HUDEP-2 (cell line): ENCODE results near the gene TMPRSS6.
"Not testable (repeated sequence)": the region's sequence is repeated elsewhere in the genome, so short reads cannot be mapped to it uniquely, and the experiment has no call there.

Experiments used
- DNase-seq, 76 experiments: peaks; one replicate each; lab custom pipeline; 2025; ENCODE audit not compliant: unreplicated experiment in 76 of 76; lab: John Stamatoyannopoulos, UW

Gene TMPRSS6

GRCh38 chr22:37090920-37091695, 18.4 kb downstream of the TMPRSS6 start:
- no peak for DNase-seq

- no peak for DNase-seq
These were observed 20.1 kb downstream of the TMPRSS6 start for GRCh38 chr22:37089434-37089833.

DNA sequence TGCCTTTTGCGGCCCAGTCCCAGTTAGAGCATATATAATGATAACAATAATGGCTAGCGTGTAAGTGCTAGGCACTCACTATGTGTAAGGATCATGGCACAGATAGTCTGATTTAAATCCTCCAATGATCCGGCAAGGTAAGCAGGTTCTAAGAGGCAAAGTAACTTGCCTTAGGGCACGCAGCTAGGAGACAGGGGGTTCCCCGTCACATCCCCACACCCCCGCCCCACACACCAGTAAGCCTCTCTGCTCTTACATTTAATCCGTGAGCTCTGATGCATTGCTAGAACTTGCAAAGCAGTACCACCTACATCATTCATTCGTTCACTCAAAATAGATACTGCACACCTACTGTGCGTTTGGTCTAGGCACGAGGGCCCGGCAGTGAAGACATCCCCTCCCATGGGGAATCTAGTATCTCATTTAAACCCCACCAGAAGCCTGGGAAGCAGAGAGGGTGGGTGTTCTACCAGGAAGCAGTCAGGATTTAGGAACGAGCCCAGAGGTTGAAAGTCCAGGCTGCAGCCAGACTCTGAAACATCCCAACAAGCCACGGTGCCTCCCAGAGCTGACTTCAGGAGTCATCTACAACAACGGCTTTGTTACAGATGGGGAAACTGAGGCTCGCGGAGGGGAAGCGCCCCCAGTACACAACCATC, 20.6 kb downstream of the TMPRSS6 start:
- DNase-seq = no peak

- peak in 59 of 76 experiments; percentile 4 to 83 (median 38) for DNase-seq
These were observed 21.4 kb downstream of the TMPRSS6 start for GRCh38 chr22:37088108-37088605.

DNA sequence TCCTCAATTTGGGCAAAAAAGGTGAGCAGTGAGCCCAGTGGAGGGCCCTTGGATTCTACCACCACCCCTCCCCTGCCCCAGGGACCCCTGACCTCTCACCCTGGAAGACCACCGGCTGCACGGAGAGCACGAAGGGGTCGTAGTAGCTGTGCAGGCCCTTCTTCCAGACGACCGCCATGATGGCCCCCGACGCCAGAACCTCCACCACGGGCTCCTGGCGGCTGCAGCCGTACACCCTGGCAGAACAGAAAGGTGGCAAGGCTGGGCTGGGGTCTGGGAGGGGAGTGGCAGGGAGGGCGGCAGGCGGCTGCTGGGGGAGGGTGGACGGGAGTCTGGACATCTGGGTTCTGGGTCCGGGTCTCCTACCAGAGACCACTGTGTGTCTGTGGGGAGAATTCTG, 23.3 kb downstream of the TMPRSS6 start:
- no peak for DNase-seq

DNA sequence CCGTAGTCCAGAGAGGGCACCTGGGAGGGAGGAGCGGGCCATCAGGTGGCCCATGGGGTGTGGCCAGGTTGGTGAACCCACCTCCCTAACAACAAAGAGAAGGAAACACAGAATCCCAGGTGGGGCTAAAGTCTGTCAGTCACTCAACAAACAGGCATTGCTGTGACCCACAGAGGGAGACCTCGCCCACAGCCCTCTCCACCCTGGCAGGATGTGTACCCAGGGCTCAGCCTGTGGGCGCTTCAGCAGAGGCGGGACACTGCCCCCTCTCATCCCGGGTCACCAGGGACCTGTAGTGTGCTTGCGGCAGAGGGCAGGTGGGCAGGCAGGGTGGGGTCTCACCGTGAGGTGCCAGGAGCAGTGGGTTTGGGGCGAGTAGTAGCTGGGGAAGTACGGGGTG, 25.1 kb downstream of the TMPRSS6 start:
- DNase-seq = no peak

DNA sequence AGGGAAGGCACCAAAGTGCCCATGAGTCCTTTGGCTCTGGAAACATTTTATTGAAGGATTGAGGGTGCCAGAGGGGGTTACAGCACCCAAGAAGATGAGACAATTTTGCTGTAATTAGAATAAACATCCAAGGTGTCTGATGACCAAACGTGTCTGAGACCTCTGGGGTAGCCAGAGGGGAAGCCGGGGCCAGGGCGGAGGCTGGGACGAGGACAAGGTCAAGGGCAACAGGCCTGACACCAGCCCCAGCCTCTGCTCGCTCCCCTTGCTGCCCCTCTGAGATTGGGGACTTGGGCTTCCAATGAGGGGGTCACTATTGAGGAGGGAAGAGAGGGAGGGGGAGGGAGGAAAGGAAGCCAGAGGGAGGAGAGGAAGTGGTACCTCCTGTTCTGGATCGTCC, 25.6 kb downstream of the TMPRSS6 start:
- no peak for DNase-seq

GRCh38 chr22:37082251-37082873, 27.2 kb downstream of the TMPRSS6 start:
- no peak for DNase-seq

GRCh38 chr22:37080838-37081237, 28.7 kb downstream of the TMPRSS6 start:
- no peak for DNase-seq

DNA sequence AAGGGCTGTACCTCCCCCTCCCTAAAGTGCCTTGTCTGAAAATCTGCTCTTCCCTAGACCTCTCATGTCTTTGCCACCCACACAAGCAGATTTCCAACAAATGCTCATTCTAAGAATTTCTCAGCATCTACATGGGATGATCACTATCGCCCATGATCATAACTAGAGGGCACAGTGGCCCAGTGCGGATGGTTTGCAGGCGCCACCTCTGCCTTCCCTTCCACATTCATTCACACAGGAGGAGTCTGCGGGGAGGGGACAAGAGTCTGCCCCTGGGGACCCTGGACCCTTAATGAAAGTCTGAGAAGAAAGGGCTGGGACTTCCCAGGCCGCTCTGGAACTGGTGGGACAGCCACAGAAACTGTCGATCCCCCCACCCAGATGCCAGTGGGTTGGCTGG, 29.1 kb downstream of the TMPRSS6 start:
- DNase-seq = no peak

DNA sequence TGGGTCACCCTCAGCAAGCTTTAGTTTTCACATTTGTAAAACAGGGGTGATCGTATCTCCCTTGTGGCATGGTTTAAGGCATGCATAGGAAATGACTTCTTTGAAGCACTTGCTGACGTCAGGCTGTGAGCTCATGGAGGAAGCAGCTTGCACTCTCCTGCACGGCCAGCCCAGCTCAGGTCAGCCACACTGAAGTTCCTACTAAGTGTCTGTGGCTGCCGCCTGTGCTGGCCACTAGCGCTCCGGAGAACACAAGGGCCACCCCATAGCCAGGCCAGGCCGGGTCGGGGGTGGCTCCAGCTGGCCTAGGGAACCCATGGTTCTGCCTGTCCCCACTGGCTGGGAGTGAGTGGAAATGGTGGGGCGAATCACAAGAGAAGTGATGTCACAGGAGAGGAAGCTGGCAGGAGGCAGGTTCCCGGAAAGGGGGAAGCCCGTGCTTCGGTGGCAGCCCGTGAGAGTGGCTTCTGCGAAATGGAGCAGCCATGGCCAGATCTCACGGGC, 29.8 kb downstream of the TMPRSS6 start:
- DNase-seq = no peak

DNA sequence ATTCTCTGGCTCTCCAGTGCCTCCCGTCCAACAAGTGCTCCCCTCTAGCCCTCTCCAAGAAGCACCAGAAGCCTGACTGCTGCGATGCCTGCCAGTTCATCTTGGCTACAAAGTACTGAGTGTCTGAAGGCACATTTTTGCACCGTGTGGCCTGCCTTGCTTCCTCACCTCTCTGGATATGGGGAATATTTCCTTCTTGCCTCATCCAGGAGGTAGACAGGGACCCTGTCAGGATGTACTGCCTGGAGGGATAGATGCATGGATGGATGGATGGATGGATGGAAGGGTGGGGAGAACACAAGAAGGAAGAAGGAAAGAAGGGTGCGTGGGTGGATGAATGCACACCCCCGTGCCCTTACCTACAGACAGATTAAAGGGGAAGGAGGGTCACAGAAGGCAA, 30.4 kb downstream of the TMPRSS6 start:
- no peak for DNase-seq

- peak in 50 of 76 experiments; percentile 3 to 68 (median 39) for DNase-seq
These were observed 31.6 kb downstream of the TMPRSS6 start for GRCh38 chr22:37077802-37078448.

GRCh38 chr22:37075822-37076433, 33.6 kb downstream of the TMPRSS6 start:
- no peak for DNase-seq

DNA sequence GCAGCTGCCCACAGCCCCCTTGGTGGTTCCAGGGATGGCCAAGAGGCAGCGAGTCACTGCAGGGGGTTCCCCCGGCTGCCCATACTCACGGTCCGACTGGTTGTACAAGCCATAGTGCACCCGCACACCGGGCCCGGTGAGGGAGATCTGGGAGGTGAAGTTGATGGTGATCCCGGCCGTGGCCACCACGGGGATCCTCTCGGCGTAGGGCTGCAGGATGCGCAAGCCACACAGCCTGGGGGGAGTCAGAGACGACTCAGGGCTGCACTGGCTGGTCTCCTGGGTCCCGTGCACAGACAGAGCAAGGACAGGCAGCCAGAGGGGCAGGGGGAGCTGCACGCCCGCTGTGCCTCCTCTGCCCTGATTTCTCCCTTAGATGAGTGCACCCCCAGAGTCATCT, 34.5 kb downstream of the TMPRSS6 start:
- DNase-seq = no peak

- DNase-seq = no peak
These were observed 35.0 kb downstream of the TMPRSS6 start for GRCh38 chr22:37074537-37074936.

DNA sequence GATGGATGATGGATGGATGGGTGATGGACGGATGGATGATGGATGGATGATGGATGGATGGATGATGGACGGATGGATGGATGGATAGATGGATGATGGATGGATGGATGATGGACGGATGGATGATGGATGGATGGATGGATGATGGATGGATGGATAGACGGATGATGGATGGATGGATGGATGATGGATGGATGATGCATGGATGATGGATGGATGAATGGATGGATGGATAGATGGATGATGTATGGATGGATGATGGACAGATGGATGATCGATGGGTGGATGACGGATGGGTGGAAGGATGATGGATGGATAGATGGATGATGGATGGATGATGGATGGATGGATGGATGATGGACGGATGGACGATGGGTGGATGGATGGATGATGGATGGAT, 36.8 kb downstream of the TMPRSS6 start:
- no peak for DNase-seq

GRCh38 chr22:37071850-37072592, 37.5 kb downstream of the TMPRSS6 start:
- DNase-seq = not testable (repeated sequence)

GRCh38 chr22:37070744-37071143, 38.8 kb downstream of the TMPRSS6 start:
- no peak for DNase-seq

DNA sequence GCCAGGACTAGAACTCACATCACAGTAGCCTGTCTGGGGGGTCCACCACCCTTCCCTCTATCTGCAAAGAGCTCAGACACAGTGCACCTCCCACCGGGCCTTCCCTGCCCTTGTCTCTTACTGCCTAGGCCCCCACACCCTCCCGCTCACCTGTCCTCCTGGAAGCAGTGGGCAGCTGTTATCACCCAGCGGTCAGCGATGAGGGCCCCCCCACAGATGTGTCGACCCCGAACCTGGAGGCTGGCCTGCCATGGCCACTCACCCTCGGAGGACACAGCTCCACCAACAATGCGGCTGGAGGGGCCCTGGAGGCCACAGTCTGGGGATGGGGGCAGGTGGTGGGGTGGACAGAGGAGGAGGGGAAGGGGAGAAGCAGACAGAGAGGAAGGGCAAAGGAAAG, 39.2 kb downstream of the TMPRSS6 start:
- no peak for DNase-seq
